Activated CD8-positive, alpha-beta memory T cell treated with anti-CD3 and anti-CD28 coated beads for 24 hours (primary cell): ENCODE results near the gene MYOM1.
A peak's percentile ranks its signal among the peaks of the same experiment; 100 is the strongest.

Source experiments
- DNase-seq: peaks from one replicate; pipeline ENCODE4 v3.0.0-alpha.2; 2020

MYOM1 gene

DNA sequence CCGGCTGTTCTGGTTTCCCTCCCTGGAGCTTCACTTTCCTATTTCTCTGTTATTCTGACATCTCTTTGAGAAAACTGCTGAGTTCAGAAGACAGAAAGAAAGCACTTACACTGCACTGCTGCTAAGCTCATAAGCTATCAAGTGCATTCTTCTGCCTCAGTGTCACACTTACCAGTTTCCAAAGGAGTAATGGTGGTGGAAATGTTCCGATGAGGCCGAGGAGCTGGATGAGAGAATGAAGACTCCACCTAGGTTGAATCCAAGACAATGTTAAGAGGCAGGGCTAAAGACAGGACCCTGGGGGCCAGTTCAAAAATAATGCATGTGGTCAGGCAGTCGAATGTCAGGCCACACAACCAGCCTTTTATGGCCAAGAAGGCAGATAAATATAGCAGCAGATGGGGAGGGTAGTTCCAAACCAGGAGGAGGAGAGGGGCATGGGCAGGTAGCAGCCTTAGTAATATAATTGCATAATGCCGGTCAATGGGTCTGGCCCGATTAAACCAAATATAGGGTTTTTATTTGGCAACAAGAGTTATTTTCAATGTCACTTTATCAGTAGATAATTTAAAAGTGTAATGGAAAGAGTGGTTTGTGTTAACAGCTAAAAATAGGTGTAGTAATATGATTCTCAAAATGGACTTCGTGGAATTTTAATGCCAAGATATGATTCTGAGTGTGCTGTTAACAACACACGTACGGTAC is at the start of gene MYOM1:
Gene MYOM1, minus strand, starts transcription at position 338 of the 705 bp plus-strand sequence. CDS start 4,745 bp downstream, outside the sequence.
- DNase-seq: no peak

GRCh38 chr18:3269241-3269913 is 49.6 kb upstream of the MYOM1 start:
- DNase-seq: no peak

- no peak for DNase-seq
Observed at GRCh38 chr18:3268306-3268705, 48.5 kb upstream of the MYOM1 start.

GRCh38 chr18:3266062-3266608 is 46.4 kb upstream of the MYOM1 start:
- DNase-seq: no peak

GRCh38 chr18:3265564-3266033 is 45.8 kb upstream of the MYOM1 start:
- no peak for DNase-seq

DNA sequence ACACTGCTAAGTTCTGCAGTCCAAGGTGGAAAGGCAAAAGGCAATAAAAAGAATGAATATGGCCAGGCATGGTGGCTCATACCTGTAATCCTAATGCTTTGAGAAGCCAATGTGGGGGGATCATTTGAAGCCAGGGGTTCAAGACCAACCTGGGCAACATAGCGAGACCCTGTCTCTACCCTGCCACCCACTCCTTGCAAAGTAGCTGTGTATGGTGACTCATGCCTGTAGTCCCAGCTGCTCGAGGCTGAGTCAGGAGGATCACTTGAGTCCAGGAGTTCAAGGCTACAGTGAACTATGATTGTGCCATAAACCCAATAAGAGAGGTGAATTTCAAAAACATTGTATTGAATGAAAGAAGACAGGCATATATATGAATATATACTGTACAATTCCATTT is 44.6 kb upstream of the MYOM1 start:
- DNase-seq: no peak

DNA sequence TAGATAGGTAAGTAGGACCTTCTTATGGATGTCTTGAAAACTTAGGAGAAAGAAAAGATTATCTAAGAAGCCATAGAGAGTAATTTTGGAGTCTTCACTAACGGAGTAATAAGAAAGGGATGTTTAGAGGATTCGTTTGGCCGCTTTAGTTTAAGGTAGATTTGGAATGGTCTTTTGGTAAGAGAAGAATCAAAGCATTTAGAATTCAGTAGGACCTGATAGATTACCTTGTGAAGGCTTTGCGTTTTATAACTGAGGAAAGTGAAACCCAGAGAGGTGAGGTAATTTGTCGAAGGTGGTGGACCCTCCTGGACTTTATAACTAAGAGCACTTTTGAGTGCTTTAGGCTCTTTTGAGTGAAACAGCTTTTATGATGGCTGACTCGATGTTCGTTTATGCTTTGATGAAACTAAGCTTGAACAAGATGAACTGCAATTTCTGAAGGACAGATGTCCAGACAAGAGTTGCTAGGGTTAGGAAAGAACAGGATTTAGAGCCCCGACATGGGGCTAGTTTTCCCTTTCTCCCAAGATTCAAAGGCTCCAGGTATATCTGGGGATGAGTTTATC is 43.4 kb upstream of the MYOM1 start:
- no peak for DNase-seq

DNA sequence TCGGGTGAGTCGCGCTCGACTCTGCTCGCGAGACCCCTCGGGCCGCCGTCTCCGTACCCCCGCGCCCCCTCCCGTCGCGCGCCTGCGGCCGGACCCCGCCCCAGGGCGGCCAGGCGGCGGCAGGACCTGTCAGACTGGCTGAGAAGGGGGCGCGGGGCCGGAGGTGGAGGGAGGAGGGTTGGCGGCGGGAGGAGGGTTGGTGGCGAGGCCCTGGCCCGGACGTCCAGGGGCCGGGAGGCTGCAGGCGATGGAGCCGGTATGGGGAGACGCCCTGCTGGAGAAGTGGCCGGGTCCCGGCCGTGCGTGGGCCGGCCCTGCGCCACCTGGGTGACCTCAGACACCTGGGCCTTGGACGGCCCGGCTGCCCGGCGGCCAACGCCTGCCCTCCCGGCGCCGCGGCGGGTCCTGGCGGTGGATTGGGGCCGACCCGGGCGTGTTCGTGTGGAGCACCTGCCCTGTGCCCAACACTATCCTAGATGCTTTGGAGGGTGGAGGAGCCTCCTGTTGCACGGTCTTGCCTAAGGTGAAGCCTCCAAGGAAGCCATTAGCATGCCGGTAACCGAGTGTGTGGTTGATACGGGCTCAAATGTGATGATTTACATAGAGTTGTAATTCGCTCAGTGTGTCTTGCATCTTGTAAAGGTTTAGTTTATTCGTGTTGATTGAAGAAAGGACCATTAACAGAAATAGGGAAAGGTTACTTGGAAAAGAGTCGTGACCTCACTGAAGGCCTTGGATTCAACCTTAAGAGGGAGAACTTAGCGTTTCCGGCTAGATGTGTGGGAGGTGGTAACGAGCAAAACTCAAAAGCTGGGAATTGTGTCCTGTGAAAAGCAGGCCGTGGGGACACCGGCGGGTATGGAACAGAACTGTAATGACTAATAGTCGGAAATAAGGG is 42.7 kb upstream of the MYOM1 start:
- DNase-seq: no peak

DNA sequence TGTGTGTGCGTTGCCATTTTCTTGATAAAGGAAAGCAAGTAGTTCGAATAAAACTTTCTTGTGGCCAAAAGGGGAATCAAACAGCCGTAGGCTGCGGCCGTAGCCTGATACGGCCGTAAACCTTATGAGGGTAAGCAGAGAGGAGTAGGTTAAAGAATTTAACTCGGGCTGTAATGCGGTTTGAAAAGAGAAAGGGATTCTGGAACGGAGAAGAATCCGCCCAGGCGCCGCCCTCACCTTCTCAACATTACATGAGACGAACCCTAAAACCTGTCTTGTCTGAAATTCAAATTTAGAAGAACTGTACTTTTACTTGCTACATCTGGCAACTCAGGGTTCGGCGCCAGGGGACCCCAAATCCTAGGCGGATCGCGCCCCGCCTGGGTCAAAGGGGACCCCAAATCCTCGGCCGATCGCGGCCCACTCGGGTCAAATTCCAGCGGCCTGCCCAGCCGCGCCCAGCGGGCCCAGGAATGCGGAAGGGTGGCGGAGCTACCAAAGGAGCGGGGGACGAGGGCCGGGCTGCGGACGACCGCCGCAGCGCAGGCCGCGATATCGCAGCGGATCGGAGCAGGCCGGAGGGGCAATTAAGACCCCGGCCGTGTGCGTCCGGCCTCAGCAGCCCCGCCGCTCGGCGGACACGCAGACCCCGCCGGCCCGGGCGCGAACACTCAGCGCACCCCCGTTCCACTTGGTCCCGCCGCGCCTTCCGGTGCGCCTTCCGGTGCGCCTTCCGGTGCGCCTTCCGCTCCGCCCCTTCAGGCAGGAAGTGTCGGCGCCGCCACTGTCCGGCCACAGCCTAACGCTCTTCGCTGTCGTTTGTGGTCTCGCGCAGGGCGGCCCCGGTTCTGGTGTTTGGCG is 41.8 kb upstream of the MYOM1 start, which contains the start of gene MYL12B:
Gene MYL12B, plus strand, starts transcription at position 761 of the 861 bp plus-strand sequence. CDS start 10,766 bp downstream, outside the sequence.
- peak; percentile 92 for DNase-seq

- DNase-seq: no peak
Observed at GRCh38 chr18:3260995-3261372, 41.2 kb upstream of the MYOM1 start.

- DNase-seq: no peak
Observed at GRCh38 chr18:3257627-3258120, 37.9 kb upstream of the MYOM1 start.

GRCh38 chr18:3256693-3257626 is 37.2 kb upstream of the MYOM1 start:
- DNase-seq: no peak

DNA sequence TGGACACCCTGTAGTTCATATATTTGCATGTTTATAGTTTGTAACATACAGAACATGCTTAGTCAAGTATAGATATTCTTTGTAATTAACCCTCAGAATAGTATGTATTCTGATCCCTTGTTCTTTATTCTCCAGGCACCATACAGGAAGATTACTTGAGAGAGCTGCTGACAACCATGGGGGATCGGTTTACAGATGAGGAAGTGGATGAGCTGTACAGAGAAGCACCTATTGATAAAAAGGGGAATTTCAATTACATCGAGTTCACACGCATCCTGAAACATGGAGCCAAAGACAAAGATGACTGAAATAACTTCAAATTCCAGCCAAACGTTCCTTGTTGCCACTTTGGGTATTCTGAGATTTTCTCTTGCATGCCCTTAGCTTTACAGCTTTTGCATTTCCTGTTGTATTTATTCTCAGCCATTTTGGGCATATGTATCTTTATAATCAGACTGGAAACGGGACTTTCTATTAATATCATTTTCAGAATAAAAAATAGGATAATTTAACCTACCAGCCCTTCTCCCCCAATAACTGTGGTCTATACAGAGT is 35.9 kb upstream of the MYOM1 start:
- no peak for DNase-seq

DNA sequence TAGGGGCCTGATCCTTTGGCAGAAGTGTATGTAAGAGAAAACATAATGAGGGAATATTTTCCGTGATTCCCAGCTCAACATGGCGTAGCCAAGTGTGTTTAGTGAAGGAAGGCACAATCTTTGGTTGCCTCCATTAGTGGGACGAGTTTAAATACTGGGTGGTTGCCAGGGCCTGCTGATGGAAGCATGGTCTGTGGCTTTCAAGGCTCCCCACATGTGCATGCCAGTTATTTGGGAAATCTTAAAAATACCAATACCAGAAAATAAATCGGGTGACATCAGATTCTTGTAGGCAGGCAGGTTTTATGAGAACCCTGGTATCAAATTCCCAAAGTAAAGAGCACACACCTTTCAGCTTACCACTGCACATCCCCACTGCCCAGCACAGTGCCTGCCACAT is 35.0 kb upstream of the MYOM1 start:
- DNase-seq: no peak

GRCh38 chr18:3252843-3253242 is 33.1 kb upstream of the MYOM1 start:
- DNase-seq: no peak

DNA sequence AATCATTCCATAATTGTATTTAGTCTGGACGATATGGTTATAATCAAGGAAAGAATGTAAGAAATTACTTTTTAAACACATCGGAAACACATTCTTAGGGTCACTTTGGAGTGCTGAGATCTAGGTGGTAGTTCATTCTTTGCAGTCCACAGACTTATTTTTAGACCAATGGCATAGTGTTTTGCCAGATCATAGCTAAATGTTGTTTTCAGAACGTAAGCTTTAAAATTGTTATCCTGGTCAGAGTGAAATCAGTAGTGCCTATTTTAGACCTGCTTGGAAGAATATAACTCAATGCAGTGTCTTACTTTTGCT is 32.2 kb upstream of the MYOM1 start:
- no peak for DNase-seq

DNA sequence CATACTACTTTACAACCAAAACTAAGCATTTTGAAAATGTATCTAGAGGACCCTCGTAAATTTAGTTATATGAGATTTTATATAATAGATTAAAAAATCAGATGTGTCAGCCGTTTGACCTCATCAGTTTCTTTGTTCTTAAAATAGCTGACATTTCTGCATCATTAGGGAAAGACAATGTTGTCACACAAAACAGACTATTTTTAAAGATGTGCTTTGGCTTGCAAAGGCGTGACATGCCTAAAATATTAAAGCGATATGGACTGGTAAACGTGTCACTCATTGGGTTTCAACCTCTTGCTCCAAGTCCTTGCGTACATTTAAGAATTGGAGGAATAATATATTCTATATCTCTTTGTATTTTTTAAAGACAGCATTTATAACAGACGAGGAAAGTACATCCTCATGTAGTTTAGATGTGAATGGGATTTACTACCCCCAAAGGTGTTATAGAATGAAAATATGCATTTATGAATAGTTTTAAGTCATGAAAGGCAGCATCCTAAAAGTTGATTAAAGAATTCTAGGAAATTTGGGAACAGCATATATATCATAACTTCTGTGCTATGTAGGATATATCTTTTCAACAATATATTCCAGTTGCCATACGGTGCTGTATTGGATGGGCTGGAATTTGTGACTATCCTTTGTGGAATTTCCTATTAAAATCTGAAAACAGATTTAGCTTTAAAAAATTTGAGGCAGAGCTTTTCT is 31.6 kb upstream of the MYOM1 start:
- DNase-seq: no peak

- DNase-seq: no peak
Observed at GRCh38 chr18:3250237-3251107, 30.7 kb upstream of the MYOM1 start.
